ENCODE results near the gene TCTN3. TPM values are rescaled to one million over a fixed set of nuclear protein-coding genes. Genes with fewer than 3 reads are reported as not detected.

TCTN3 gene
- total RNA-seq, 2 donors from 2014 or later = 14.1 to 15.6 TPM

- no peak for DNase-seq (ENCODE audit: low spot score)
- no peak overlapping the region for H3K27ac ChIP-seq
- no peaks in the 10 kb centered on the region for H3K9me3 ChIP-seq
- TF ChIP-seq CTCF (IDR thresholded peaks at IDR 0.05) = no peak
- H3K4me1 ChIP-seq = peaks cover 0 to 11% of the 10 kb centered on the region in 2 donors
- no peaks in the 10 kb centered on the region for H3K27me3 ChIP-seq
- peaks cover 6% of the 10 kb centered on the region for H3K36me3 ChIP-seq
- peak overlapping the region in 1 of 2 donors; percentile 76 for H3K4me3 ChIP-seq
Observed at GRCh38 chr10:95657250-95657649, 36.5 kb downstream of the TCTN3 start.

- H3K27me3 ChIP-seq = no peaks in the 10 kb centered on the region
- H3K27ac ChIP-seq = peak within 1 kb of the TSS; percentile 73 to 76
- peak within 1 kb of the TSS; percentile 76 to 93 for H3K4me3 ChIP-seq
- peak; percentile 94 for DNase-seq (ENCODE audit: low spot score)
- H3K9me3 ChIP-seq = no peaks in the 10 kb centered on the region
- peaks cover 0 to 11% of the 10 kb centered on the region in 2 donors for H3K4me1 ChIP-seq
- TF ChIP-seq CTCF (IDR thresholded peaks at IDR 0.05) = no peak
- peaks cover 13% of the 10 kb centered on the region for H3K36me3 ChIP-seq
Observed at GRCh38 chr10:95656291-95657164, 37.2 kb downstream of the TCTN3 start, which contains the start of gene ALDH18A1. Gene ALDH18A1 (minus strand): TSS chr10:95656711. CDS start chr10:95653377, 3,334 bp downstream.

- Histone ChIP-seq H3K27me3 (no peaks in the 10 kb centered on the region), H3K4me1 (peaks cover 0 to 11% of the 10 kb centered on the region in 2 donors), H3K9me3 (no peaks in the 10 kb centered on the region), H3K4me3 (peak overlapping the region; percentile 76 to 93), H3K36me3 (peaks cover 18% of the 10 kb centered on the region), H3K27ac (peak overlapping the region; percentile 73 to 76)
- TF ChIP-seq CTCF (IDR thresholded peaks at IDR 0.05) = no peak
- no peak for DNase-seq (ENCODE audit: low spot score)
Observed at GRCh38 chr10:95655571-95656290, 38.0 kb downstream of the TCTN3 start.

- no peaks in the 10 kb centered on the region for H3K27me3 ChIP-seq
- no peak for DNase-seq (ENCODE audit: low spot score)
- no peak overlapping the region for H3K27ac ChIP-seq
- TF ChIP-seq CTCF (IDR thresholded peaks at IDR 0.05) = no peak
- H3K36me3 ChIP-seq = peaks cover 18% of the 10 kb centered on the region
- H3K4me3 ChIP-seq = no peak overlapping the region
- peaks cover 0 to 11% of the 10 kb centered on the region in 2 donors for H3K4me1 ChIP-seq
- no peaks in the 10 kb centered on the region for H3K9me3 ChIP-seq
Observed at GRCh38 chr10:95653895-95654294, 39.8 kb downstream of the TCTN3 start.

- TF ChIP-seq CTCF (IDR thresholded peaks at IDR 0.05) = no peak
- Histone ChIP-seq H3K4me1 (peaks cover 0 to 7% of the 10 kb centered on the region in 2 donors), H3K27ac (no peak overlapping the region), H3K27me3 (no peaks in the 10 kb centered on the region), H3K36me3 (peaks cover 18% of the 10 kb centered on the region), H3K9me3 (no peaks in the 10 kb centered on the region), H3K4me3 (no peak overlapping the region)
- no peak for DNase-seq (ENCODE audit: low spot score)
Observed at GRCh38 chr10:95651346-95652060, 42.2 kb downstream of the TCTN3 start.
